GM21360 (cell line): ENCODE measurements around the gene WLS.
"Not testable (repeated sequence)": the region's sequence is repeated elsewhere in the genome, so short reads cannot be mapped to it uniquely, and the experiment has no call there.

Experiments used
- ATAC-seq: cut with Tn5 transposase; IDR thresholded peaks from one replicate; pipeline ENCODE4 v1.9.1; 2021; ENCODE audit warnings: mild to moderate bottlenecking, moderate library complexity; ENCODE audit not compliant: unreplicated experiment

Gene WLS

DNA sequence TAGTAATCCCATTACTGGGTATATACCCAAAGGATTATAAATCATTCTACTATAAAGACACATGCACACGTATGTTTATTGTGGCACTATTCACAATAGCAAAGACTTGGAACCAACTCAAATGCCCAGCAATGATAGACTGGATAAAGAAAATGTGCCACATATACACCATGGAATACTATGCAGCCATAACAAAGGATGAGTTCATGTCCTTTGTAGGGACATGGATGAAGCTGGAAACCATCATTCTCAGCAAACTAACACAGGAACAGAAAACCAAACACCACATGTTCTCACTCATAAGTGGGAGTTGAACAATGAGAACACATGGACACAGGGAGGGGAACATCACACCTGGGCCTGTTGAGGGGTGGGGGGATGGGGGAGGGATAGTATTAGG lies 60.5 kb downstream of the WLS start:
- not testable (repeated sequence) for ATAC-seq

DNA sequence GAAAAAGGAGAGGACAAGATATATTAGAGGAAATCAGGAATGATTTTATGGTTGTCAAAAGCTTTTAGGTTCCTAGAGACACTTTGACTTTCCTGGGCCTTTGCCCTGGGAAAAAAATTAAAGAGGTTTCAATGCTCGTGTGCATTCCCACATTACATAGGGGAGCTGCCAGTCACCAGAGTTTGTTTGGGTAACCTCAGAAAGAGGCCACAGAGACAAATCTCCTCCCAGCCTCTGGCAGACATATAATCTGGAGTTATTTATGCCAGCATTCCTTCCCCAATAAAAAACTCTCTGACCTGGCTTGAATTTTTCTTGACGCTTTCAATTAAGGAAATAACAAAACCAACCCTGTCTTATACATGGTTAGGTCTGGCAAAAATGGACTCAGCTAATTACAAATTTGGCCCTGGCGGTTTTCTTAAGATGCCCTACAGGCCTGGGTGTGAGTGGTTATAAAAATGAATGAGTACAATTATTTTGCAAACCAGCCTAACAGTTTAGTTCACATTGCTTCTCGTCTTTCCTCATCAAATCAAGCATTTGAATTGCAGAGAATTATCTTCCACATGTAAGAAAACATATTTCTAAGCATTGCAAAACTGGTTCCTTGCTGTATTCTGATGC lies 63.7 kb downstream of the WLS start:
- no peak for ATAC-seq

DNA sequence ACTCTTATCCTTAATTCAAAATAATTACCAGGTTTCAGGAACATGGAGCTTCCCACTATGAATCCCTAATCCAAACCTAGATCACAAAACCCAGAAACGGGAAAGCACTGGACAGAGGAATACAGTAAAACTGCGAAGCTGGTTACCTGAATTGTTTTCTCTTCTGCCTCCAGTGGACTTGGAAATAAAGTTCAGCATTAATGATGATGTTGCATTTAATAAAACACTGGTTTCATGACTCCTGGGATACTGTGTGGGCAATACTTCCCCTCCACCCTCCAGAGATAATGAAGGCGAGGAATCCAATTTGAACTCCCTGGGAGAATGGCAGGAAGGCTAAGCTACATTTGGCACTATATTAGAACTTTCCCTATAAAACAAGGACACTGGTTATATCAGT lies 65.1 kb downstream of the WLS start:
- ATAC-seq: no peak

DNA sequence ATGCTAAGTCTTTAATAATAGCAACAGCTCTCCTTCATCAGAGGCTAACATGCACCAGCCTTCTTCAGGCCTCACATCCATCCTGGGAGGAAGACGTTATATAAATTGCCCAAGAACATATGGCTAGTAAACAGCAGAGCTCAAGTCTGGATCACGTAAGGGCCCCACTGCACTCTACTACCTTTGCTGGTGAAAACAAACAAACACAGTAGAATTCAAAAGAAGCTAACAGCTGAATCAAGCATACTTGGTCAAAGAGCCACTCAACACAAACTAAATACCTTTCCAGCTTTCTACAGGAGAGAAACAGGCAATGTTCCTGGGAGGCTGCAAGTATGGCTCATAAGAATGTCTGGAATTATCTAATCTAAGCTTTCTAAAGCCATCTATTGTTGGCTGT lies 66.0 kb downstream of the WLS start:
- ATAC-seq: no peak

DNA sequence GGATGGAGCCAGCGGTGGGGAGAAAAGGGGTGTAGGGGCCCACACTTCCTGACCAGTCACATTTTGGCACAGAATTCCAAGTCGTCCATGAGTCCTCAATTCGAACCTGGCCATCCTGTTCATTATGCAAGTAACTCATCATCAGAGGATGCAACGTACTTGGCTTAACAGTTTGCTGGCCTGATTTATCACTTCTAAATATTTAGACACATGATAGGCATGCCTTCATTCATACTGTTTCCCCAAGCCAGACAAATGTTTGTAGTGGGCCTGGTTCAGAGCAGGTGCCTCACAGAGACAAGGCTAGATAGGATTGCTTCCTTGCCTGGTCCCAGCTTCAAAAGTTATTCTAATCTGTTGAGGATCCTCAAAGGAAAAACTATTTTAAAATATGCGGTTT lies 66.7 kb downstream of the WLS start:
- ATAC-seq: no peak

DNA sequence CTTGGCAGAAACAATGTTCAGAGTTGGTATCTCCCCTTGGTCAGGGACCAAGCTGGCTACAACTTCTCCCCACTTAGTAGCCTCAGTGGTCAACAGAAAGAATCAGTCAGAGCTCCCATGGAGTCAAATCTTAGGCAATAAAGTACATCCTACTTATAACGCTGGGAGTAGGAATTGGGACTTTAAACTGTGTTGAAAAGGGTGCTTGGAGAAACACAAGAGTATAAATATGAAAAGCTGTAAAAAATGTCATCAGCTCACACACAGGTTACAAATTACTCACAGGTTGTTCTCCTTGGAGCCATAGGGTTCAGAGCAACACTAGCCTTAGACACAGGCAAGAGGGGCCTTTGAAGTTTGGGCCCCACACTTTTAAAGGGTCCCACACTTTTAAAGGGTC lies 67.4 kb downstream of the WLS start:
- no peak for ATAC-seq

DNA sequence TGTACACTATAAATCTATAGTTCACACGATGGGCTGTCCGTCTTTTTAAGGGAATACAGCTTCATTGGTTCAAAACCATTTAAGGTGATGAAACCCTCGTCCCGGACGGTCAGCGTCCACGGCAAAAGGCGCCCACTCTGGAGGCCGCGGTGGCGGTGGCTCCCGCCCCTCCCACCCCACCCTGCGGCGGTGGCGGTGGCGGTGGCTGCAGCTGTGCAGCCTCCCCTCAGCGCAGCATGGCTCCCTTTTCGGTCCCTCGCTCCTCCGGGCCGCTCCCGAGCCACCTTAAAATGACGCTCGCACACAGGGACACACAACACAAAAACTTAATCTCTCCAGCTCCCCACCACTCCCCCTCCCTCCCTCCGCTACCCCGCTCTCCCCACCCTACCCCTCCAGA lies 69.1 kb downstream of the WLS start:
- no peak for ATAC-seq

DNA sequence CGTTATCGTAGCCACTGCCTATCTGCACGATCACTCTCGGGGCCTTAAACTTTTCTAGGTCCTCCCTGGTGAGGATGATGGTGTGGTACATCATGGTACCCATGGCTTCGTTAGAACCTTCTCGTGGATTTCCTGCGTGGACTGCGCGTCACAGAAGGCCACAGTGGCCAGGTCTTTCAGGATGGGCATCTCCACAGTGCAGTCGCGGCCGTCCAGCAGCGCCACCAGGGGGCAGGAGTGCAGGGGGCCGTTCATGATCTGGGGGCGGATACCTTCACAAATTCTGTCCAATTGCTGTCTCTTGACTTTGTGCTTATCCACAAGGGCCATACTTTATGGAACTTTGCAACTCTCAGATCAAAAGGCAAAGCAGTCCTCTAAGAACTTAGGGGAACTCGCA lies 69.6 kb downstream of the WLS start:
- no peak for ATAC-seq

DNA sequence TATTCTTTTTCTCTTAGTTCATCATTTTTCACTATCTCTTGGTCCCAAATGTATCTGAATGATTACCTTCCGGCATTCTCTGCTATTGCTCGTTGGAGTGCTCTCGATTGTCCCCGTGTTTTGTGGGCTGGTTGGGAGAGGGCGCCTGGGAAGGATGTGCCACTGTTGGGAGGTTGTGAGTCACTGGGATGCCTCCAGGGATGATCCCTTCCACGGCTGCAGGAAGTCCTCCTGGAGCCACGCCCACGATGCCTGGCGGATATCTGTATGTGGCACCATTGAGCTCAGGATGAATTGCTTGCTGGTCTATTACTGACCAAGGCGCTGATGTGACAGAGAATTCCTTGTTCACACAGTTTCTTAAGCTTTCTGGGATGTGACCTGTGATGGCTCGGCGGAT lies 70.7 kb downstream of the WLS start:
- ATAC-seq: not testable (repeated sequence)

DNA sequence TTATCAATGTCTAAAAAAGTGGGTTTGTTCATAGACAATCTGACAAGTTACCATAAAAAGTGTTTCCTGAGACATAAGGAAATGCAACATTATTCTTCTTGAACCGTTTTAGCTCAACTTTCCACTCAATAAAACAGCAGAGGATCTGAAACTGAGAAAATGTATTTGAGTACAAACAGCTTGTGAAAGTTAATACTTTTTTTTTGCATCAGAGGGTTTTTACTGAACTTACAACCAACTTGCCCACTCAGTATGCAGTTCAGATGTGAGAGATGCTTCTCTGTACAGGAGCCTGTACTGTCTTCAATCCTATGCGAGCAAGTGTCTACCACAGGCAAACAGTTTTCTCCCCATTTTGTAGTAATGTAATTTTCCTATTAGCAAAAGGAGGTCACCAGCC lies 71.4 kb downstream of the WLS start:
- ATAC-seq: peak; percentile 88

DNA sequence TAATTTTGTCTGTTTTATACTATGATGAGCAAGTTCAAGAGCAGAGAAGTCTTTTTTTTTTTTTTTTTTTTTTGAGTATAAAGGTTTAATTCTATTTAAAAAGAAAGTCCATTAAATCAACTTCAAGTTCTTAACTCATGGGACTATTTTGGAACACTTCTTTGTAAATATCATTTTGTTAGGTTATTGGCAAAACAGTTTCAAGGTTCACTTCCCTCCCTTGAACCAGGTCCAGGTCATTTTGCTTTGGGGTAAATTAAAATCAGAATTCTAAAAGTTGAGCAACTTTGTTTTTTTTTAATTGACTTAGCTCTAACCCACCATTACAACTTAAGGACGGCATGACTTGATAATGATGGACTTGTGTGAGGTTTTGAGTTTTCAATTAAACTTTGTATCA lies 72.3 kb downstream of the WLS start:
- no peak for ATAC-seq

DNA sequence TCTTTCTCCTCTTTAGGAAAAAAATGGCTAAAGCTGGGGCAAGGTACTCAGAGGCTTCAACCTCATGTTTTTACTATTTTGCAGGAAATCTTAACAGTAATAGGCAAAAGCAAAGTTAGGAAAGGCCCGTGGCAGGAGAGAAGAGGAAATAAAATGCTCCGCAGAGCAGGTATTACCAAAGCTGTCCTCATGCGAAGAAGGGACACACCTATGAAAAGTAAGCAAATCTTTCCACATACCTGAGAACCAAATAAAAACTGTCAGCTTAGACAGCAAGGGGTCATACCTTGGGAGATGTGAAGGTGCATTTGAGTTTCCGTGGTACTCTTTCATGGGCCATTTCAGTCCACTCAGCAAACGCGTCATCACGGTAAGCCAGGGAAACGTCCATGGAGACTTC lies 73.5 kb downstream of the WLS start:
- no peak for ATAC-seq

DNA sequence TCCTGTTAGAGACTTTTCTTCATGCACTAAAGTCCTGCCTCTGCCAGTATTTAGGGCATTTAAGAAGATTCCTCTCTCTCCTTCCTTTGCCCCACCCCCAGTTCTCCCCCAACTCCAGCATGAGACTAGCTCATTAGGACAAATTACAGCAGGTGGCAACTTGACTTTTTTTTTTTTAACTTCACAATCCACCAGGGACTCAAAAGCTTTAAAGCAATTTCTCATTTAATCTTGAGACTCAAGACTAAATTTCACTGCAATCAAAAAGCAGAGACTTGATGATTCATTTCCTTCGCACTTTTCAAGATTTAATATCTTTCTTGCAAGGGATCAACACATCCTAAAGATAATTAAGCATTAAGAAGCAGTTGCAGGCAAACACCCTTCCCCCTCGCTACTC lies 74.9 kb downstream of the WLS start:
- ATAC-seq: no peak

DNA sequence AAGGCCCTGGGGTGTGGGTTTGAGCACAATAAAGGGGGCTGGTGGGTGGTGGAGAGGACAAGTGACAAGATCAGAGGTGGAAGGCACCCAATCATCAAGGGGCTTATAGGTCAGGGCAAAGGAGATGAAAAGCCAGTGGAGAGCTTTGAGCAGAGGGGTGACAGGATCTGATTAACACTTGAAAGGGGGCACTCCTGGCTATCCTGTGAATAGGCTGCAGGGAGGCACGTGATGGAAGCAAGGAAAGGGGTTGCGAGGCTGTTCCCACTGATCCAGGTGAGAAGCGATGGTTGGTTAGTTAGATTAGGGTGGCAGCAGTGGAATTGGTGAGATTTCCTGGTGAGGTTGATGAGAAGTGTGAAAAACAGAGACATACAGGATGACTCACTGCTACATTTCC lies 80.6 kb downstream of the WLS start:
- no peak for ATAC-seq

DNA sequence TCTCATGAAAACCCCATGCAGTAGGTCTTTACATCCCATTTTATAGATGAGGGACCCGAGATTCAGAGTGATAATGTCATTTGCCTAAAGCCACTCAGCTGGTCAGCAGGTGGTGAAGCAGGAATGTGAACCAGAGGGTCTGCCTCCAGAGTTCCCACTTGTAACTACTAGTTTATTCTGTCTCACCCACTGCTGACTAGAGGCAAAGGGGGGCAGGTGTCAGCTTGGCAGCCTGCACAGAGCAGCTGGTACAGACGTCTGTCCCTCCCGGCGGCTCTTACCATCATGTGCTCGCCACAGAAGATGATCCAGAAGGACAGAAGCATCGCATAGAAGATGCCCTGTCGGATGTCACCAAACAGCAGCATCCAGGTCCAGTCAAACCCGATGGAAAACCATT lies 82.4 kb downstream of the WLS start:
- no peak for ATAC-seq

DNA sequence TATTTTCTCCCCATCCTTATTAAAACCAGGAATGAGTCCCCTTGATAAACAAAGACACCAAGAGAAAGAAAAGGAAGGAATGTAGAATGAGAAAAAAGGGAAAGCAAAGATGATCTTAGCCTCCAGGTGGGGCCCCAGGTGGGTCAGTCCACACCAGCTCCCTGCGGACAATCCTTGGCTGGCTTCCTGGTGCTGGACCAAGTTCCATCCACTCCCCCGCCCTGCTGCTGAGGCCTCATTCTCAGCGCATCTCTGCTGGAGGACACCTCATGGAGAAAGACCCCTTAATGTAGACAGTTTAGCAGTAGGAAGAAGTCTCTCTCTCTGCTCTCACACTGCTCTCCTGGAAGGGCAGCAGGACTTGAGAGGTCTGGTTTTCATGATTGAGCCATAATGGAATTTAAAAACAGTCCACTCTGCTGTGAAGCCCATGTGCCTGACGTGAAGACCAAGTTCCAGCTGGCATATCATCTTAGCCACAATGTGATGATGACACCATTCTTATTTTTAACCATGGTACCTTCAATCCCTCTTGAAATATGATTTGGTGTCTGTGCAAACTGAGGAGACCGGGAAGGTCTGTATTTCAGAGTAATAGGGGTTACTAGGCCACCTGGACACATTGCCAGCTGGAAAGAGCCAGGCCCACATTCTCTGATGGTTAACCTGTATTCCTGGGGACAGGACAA lies 83.1 kb downstream of the WLS start:
- ATAC-seq: no peak

DNA sequence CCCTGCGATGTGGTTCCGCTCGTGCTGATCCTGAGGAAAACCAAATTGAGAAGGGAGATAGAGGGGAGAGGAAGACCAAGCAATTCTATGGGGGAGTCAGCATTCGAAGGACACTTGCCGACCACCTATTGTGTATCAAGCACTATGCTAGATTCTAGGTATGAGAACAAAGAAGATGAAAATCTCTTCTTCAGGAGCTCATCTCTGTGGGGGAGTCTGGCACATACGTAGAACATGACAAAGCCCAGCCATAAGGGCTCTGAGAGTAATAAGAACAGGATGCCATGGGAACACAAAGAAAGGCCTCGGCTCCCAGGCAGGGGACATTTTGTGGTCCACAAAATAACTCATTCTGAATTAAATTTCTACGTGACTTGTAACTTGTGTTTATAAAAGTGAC lies 83.7 kb downstream of the WLS start:
- ATAC-seq: no peak

DNA sequence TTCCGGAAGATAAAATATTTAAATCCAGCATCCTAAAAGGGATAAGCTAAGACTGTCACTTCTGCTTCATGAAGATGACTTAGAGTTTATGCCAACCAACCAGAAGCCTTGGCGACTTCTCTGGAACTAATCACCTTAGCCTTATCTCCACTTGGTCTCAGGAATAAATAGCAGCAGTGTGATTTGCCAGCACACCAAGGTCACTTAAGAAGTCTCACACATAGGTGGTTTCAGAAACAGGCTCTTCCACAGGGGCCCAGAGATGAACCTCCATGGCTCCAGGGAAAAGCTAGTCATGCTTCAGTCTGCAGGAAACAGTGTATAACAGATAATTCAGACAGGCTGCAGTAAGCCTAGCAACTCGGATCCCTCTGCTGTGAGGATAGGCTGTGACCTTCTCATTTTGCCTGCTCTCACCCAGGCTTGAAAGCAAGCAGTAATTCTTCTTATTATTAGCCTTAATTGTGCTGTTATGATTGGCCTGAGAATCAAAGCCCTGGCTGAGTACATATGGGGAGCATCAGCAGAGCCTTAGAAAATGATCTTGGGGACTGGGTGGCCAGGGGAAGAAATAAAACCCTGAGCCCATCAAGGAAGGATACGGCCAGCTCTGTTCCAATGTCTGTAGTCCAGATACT lies 84.7 kb downstream of the WLS start:
- no peak for ATAC-seq

DNA sequence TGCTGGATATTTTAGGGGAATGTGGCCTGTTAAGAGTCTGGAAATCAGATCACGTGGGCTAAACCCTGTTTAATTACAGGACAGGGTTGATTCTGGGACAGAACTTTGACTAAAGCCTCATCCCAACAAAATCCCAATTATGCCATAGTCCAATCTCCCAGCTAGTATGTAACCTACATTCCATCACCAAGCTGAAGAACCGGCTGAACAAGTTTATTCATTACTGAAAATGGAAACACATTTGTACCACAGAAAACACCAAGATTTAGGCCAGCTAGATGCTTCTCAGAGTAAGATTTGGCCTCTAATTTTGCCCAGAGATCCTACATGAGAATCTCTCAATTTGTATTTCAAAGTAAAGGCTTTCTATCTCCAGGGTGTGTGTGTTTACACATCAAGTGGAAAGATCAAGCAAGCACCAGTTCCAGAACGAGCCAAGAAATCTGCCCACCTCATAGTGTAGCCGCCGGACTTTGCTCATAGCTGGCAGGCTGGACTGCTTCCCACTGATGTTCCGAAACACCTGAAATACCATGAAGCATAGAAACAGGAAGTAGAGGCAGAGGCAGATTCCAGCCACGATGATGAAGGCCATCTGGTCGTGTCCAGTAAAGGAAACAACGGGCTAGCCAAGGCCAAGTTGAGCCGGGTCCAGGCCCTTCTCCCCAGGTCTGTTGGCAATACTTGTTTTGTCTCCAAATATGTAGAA lies 86.8 kb downstream of the WLS start:
- no peak for ATAC-seq

DNA sequence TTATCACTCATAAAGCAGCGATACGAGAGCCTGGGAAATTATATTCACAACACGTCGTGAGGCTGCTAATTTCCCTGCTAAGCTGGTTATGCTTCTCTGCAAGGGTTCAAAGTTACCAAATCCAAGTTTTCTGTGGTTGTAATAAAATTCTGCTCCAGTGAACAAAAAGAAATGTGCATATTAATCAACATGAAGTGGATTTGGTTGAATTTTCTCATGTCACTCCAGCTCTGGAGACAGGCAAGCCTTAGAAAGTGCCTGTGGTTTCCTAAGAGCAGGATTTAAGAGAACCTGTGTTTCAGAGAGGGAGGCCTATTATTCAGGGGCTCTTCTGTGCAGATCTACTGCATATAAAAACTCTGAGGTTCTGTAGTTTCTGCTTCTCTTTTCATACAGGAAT lies 87.5 kb downstream of the WLS start:
- no peak for ATAC-seq

DNA sequence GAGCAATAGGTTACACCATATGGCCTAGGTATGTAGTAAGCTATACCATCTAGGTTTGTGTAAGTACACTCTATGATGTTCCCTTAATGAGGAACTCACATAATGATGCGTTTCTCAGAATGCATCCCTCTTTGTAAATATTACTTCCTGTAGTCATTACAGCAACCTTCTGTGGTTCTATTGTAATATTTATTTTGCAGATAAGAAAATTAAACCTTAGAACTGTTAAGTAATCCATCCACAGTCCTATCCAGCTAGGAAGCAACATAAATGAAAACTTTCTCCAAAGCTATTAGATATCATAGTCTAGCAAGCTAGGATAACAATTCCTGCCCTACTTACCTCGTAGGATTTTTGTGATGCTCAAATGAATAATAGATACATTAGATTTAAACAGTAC lies 88.7 kb downstream of the WLS start:
- ATAC-seq: no peak

DNA sequence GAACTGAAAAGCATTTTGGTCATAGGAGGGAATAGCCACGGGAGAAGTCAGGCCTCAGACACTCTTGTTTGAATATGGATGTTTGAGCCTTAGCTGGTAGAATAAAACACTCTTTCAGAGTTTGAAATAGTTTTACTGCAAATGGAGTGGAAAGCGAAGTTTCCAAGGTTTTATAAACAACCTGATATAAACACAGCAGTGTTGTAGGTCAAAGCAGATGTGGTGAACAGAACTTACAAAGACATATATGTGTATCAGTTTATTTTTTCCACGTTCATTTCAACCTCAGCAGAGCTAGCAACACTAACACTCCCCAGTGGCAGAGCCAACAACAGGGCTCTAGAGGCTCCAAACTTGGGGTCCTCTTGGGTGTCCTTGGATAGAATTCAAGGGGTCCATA lies 89.9 kb downstream of the WLS start:
- no peak for ATAC-seq
